Measurements from ENCODE around the gene PLAGL2. TPM values are rescaled to one million over a fixed set of nuclear protein-coding genes. Genes with fewer than 3 reads are reported as not detected.
A peak's percentile ranks its signal among the peaks of the same experiment; 100 is the strongest.

The PLAGL2 gene
- total and polyA plus RNA-seq, 9 of the 15 experiments (the other 6 are each of a cell fraction or from before 2014, with no cell fraction given): 3.1 to 24.3 (median 6.4) TPM

DNA sequence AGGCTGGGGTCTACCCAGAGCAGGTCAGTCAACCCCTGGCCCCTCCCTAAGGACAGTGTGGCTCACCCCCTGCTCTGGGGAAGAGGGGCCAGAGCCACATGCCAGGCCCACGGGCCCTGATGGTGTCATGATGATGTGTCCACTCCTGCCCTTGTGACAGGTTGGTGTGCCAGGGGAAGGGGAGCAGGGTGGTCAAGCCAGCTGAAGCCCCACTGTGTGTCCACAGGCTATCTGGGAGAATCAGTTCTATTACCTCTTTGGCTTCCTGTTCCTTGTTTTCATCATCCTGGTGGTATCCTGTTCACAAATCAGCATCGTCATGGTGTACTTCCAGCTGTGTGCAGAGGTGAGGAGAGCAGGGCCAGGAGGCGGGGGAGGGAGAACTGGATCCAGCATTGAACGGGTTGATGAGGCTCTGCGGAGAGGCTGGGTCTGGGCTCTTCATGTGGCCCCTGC lies 47.7 kb downstream of the PLAGL2 start (continued):
- TF ChIP-seq, protein P1, sequence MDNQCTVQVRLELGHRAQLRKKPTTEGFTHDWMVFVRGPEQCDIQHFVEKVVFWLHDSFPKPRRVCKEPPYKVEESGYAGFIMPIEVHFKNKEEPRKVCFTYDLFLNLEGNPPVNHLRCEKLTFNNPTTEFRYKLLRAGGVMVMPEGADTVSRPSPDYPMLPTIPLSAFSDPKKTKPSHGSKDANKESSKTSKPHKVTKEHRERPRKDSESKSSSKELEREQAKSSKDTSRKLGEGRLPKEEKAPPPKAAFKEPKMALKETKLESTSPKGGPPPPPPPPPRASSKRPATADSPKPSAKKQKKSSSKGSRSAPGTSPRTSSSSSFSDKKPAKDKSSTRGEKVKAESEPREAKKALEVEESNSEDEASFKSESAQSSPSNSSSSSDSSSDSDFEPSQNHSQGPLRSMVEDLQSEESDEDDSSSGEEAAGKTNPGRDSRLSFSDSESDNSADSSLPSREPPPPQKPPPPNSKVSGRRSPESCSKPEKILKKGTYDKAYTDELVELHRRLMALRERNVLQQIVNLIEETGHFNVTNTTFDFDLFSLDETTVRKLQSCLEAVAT (IDR thresholded peaks at IDR 0.05): no peak
- TF ChIP-seq CBFA2T2 (conservative IDR thresholded peaks at IDR 0.05) (0 out of 2 replicates have a peak, but pooled peaks have one; percentile 24), SMC3 (conservative IDR thresholded peaks at IDR 0.05; ENCODE audit: insufficient read depth, low read depth, low read length) (no peak), PCBP1 (IDR thresholded peaks at IDR 0.05; ENCODE audit: low read depth, low read length, poor library complexity, severe bottlenecking) (no peak), C11orf30 (IDR thresholded peaks at IDR 0.05; ENCODE audit: low read depth) (peak; percentile 90), HDGF (IDR thresholded peaks at IDR 0.05) (no peak), TAF9B (IDR thresholded peaks at IDR 0.05; ENCODE audit: partially characterized antibody) (peak; percentile 91), EGR1 (conservative IDR thresholded peaks at IDR 0.05) (no peak; the same call in 1 of the 2 replicates), PHTF2 (CRISPR knock-in tag; IDR thresholded peaks at IDR 0.05) (no peak), ZNF174 (CRISPR knock-in tag; IDR thresholded peaks at IDR 0.05) (no peak), CHD2 (IDR thresholded peaks at IDR 0.05; ENCODE audit: low read depth, low read length) (no peak), CCAR2 (IDR thresholded peaks at IDR 0.05; ENCODE audit: low read depth, low read length) (no peak), SIN3B (IDR thresholded peaks at IDR 0.05; ENCODE audit: low read depth) (no peak), POLR2AphosphoS5 (IDR thresholded peaks at IDR 0.05; ENCODE audit: control insufficient read depth, insufficient read depth, low read depth, low read length) (no peak), ZNF780A (CRISPR knock-in tag; IDR thresholded peaks at IDR 0.05) (no peak), SNIP1 (IDR thresholded peaks at IDR 0.05; ENCODE audit: low read depth) (no peak), ZNF124 (CRISPR knock-in tag; IDR thresholded peaks at IDR 0.05) (no peak)
- TF ChIP-seq, protein P2, sequence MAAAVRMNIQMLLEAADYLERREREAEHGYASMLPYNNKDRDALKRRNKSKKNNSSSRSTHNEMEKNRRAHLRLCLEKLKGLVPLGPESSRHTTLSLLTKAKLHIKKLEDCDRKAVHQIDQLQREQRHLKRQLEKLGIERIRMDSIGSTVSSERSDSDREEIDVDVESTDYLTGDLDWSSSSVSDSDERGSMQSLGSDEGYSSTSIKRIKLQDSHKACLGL (CRISPR knock-in tag; IDR thresholded peaks at IDR 0.05; ENCODE audit: borderline replicate concordance, poor library complexity, severe bottlenecking): no peak
- TF ChIP-seq, protein P3, sequence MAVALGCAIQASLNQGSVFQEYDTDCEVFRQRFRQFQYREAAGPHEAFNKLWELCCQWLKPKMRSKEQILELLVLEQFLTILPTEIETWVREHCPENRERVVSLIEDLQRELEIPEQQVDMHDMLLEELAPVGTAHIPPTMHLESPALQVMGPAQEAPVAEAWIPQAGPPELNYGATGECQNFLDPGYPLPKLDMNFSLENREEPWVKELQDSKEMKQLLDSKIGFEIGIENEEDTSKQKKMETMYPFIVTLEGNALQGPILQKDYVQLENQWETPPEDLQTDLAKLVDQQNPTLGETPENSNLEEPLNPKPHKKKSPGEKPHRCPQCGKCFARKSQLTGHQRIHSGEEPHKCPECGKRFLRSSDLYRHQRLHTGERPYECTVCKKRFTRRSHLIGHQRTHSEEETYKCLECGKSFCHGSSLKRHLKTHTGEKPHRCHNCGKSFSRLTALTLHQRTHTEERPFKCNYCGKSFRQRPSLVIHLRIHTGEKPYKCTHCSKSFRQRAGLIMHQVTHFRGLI (CRISPR knock-in tag; IDR thresholded peaks at IDR 0.05): no peak
- TF ChIP-seq, protein P4, sequence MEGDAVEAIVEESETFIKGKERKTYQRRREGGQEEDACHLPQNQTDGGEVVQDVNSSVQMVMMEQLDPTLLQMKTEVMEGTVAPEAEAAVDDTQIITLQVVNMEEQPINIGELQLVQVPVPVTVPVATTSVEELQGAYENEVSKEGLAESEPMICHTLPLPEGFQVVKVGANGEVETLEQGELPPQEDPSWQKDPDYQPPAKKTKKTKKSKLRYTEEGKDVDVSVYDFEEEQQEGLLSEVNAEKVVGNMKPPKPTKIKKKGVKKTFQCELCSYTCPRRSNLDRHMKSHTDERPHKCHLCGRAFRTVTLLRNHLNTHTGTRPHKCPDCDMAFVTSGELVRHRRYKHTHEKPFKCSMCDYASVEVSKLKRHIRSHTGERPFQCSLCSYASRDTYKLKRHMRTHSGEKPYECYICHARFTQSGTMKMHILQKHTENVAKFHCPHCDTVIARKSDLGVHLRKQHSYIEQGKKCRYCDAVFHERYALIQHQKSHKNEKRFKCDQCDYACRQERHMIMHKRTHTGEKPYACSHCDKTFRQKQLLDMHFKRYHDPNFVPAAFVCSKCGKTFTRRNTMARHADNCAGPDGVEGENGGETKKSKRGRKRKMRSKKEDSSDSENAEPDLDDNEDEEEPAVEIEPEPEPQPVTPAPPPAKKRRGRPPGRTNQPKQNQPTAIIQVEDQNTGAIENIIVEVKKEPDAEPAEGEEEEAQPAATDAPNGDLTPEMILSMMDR (IDR thresholded peaks at IDR 0.05 in 2 of 3, conservative IDR thresholded peaks at IDR 0.05 in 1 of 3; ENCODE audit: insufficient read depth in 2 of 3, low read depth in 1 of 3, low read length in 3 of 3): no peak
- TF ChIP-seq, protein P5, sequence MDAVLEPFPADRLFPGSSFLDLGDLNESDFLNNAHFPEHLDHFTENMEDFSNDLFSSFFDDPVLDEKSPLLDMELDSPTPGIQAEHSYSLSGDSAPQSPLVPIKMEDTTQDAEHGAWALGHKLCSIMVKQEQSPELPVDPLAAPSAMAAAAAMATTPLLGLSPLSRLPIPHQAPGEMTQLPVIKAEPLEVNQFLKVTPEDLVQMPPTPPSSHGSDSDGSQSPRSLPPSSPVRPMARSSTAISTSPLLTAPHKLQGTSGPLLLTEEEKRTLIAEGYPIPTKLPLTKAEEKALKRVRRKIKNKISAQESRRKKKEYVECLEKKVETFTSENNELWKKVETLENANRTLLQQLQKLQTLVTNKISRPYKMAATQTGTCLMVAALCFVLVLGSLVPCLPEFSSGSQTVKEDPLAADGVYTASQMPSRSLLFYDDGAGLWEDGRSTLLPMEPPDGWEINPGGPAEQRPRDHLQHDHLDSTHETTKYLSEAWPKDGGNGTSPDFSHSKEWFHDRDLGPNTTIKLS (IDR thresholded peaks at IDR 0.05; ENCODE audit: borderline replicate concordance, low read depth): no peak
- TF ChIP-seq, protein P6, sequence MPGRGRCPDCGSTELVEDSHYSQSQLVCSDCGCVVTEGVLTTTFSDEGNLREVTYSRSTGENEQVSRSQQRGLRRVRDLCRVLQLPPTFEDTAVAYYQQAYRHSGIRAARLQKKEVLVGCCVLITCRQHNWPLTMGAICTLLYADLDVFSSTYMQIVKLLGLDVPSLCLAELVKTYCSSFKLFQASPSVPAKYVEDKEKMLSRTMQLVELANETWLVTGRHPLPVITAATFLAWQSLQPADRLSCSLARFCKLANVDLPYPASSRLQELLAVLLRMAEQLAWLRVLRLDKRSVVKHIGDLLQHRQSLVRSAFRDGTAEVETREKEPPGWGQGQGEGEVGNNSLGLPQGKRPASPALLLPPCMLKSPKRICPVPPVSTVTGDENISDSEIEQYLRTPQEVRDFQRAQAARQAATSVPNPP (IDR thresholded peaks at IDR 0.05; ENCODE audit: borderline replicate concordance, insufficient read depth, insufficient read length): no peak
